Measurements from ENCODE around the gene C1orf210. TPM values are rescaled to one million over a fixed set of nuclear protein-coding genes. Genes with fewer than 3 reads are reported as not detected.

Gene C1orf210
- total RNA-seq, 1 experiment from 2014 or later = 7.6 TPM

- no TSS peak for BruUV-seq (replicated peaks)
- Histone ChIP-seq H3K4me3 (replicated peaks in 1 of 2; ENCODE audit: low read depth in 1 of 2, low read length in 2 of 2) (no peak overlapping the region), H3K79me2 (ENCODE audit: insufficient read depth, low read length) (no peaks in the 10 kb centered on the region), H3K4me1 (ENCODE audit: control insufficient read depth in 1 of 2, insufficient read depth in 2 of 2, low read length in 2 of 2) (peaks cover 0 to 27% of the 10 kb centered on the region in 2 experiments; a peak in 2 of 4 replicates), H3K36me3 (ENCODE audit: control insufficient read depth in 1 of 2, insufficient read depth in 2 of 2, low read length in 2 of 2) (no peaks in the 10 kb centered on the region), H3K9ac (ENCODE audit: low read length) (no peak overlapping the region), H2AFZ (ENCODE audit: low read depth, low read length, poor library complexity, severe bottlenecking) (no peak overlapping the region), H3K4me2 (ENCODE audit: low read length) (no peak overlapping the region), H3K9me2 (ENCODE audit: insufficient read depth) (no peaks in the 10 kb centered on the region), H4K20me1 (ENCODE audit: insufficient read depth) (no peaks in the 10 kb centered on the region), H3K9me3 (ENCODE audit: control insufficient read depth in 1 of 2, insufficient read depth in 1 of 2, low read depth in 1 of 2, low read length in 2 of 2) (no peaks in the 10 kb centered on the region), H3K27me3 (ENCODE audit: insufficient read depth, low read length) (no peaks in the 10 kb centered on the region), H3K27ac (ENCODE audit: low read depth, low read length) (no peak overlapping the region)
- DNase-seq (ENCODE audit: low read depth, low spot score) = no peak
- ChIA-PET POLR2A (no interaction called here), CTCF (no interaction called here), RAD21 (ENCODE audit: low non-redundant PET in 1 of 2, low total read pairs in 2 of 2, uncharacterized antibody in 2 of 2, unreplicated experiment in 2 of 2) (no interaction called here)
- intact Hi-C loops (cut with micrococcal nuclease) = no loop called here
- TF ChIP-seq POLR2AphosphoS5 (IDR thresholded peaks at IDR 0.05; ENCODE audit: low read depth, low read length) (no peak), RAD21 (IDR thresholded peaks at IDR 0.05; ENCODE audit: low read depth) (no peak), EGR1 (IDR thresholded peaks at IDR 0.05; ENCODE audit: low read depth) (no peak), FOSL1 (IDR thresholded peaks at IDR 0.05; ENCODE audit: low read depth) (no peak), REST (IDR thresholded peaks at IDR 0.05; ENCODE audit: low read depth) (no peak)
- TF ChIP-seq, protein P1, sequence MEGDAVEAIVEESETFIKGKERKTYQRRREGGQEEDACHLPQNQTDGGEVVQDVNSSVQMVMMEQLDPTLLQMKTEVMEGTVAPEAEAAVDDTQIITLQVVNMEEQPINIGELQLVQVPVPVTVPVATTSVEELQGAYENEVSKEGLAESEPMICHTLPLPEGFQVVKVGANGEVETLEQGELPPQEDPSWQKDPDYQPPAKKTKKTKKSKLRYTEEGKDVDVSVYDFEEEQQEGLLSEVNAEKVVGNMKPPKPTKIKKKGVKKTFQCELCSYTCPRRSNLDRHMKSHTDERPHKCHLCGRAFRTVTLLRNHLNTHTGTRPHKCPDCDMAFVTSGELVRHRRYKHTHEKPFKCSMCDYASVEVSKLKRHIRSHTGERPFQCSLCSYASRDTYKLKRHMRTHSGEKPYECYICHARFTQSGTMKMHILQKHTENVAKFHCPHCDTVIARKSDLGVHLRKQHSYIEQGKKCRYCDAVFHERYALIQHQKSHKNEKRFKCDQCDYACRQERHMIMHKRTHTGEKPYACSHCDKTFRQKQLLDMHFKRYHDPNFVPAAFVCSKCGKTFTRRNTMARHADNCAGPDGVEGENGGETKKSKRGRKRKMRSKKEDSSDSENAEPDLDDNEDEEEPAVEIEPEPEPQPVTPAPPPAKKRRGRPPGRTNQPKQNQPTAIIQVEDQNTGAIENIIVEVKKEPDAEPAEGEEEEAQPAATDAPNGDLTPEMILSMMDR (IDR thresholded peaks at IDR 0.05 in 2 of 3, conservative IDR thresholded peaks at IDR 0.05 in 1 of 3; ENCODE audit: borderline replicate concordance in 1 of 3, insufficient read depth in 1 of 3, low read depth in 2 of 3, low read length in 2 of 3) = no peak
- TF ChIP-seq, protein P2, sequence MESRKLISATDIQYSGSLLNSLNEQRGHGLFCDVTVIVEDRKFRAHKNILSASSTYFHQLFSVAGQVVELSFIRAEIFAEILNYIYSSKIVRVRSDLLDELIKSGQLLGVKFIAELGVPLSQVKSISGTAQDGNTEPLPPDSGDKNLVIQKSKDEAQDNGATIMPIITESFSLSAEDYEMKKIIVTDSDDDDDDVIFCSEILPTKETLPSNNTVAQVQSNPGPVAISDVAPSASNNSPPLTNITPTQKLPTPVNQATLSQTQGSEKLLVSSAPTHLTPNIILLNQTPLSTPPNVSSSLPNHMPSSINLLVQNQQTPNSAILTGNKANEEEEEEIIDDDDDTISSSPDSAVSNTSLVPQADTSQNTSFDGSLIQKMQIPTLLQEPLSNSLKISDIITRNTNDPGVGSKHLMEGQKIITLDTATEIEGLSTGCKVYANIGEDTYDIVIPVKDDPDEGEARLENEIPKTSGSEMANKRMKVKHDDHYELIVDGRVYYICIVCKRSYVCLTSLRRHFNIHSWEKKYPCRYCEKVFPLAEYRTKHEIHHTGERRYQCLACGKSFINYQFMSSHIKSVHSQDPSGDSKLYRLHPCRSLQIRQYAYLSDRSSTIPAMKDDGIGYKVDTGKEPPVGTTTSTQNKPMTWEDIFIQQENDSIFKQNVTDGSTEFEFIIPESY (IDR thresholded peaks at IDR 0.05; ENCODE audit: extremely low read depth, insufficient replicate concordance, low read length) = no peak
- ATAC-seq = no peak
Observed at GRCh38 chr1:43318831-43319230, 33.5 kb upstream of the C1orf210 start.
